Sigmoid colon (tissue), 7 donors: ENCODE measurements around the gene EVL. TPM values are rescaled to one million over a fixed set of nuclear protein-coding genes. Genes with fewer than 3 reads are reported as not detected.
A peak's percentile ranks its signal among the peaks of the same experiment; 100 is the strongest.

Experiments
- DNase-seq: peaks from one replicate; pipeline ENCODE4 v3.0.0-alpha.2; 2019
- H3K27ac ChIP-seq, 4 donors: fragments of 200-600 bp; sonication (generic); one replicate each; pipeline ENCODE4 v1.5.1; 2016 to 2019; ENCODE audit warnings: mild to moderate bottlenecking in 1 of 4
- H3K27me3 ChIP-seq, 3 donors: fragments of 200-600 bp; sonication (generic); one replicate each; pipeline ENCODE4 v1.5.1; 2019; ENCODE audit warnings: mild to moderate bottlenecking in 1 of 3
- H3K36me3 ChIP-seq, 4 donors: fragments of 200-600 bp; sonication (generic); one replicate each; pipeline ENCODE4 v1.5.1; 2016 to 2019
- H3K4me1 ChIP-seq, 4 donors: fragments of 200-600 bp; sonication (generic); one replicate each; pipeline ENCODE4 v1.5.1; 2017 to 2019
- H3K4me3 ChIP-seq, 4 donors: fragments of 200-600 bp; sonication (generic); one replicate each; pipeline ENCODE4 v1.5.1; 2017 to 2019; ENCODE audit warnings: mild to moderate bottlenecking in 2 of 4, moderate library complexity in 1 of 4
- H3K9me3 ChIP-seq, 4 donors: fragments of 200-600 bp in 3 of 4; sonication (generic) in 3 of 4; one replicate each; pipeline versions ENCODE4 v1.5.1 to v1.6.1; 2013 to 2019
- EP300 ChIP-seq, 4 donors: sonication (generic); formaldehyde crosslinking; IDR thresholded peaks; one replicate each; pipeline ENCODE4 v1.6.1; 2017; ENCODE audit warnings: antibody characterized with exemption in 4 of 4
- POLR2A ChIP-seq, 2 donors: fragments of 450-650 bp; IDR thresholded peaks; one replicate each; pipeline ENCODE4 v1.6.1; 2016; ENCODE audit warnings: antibody characterized with exemption in 2 of 2, mild to moderate bottlenecking in 2 of 2, moderate library complexity in 2 of 2
- POLR2AphosphoS5 ChIP-seq, 4 donors: sonication (generic); formaldehyde crosslinking; IDR thresholded peaks; one replicate each; pipeline ENCODE4 v1.6.1; 2017; ENCODE audit warnings: antibody characterized with exemption in 4 of 4
- WGBS, 2 donors: extraction: QIAGEN DNeasy Blood & Tissue Kit; methylation state at CpG; one replicate each; pipeline ENCODE4 v1.1.7; 2013; 5-methylcytosine and 5-hydroxymethylcytosine counted together
- intact Hi-C: fragments of 100-400 bp; cut with DNase I; formaldehyde crosslinking; loops from one replicate; pipeline ENCODE4 v1.15.1; 2023
- polyA plus RNA-seq, 3 donors: library from polyadenylated mRNA; stranded (reverse); fragments of 200-250 nt; gene quantifications; one replicate each; pipeline ENCODE4 v1.2.3, GENCODE V29; 2013
- total RNA-seq, 4 donors: library from RNA; depleted of rRNA; stranded (reverse); fragments of >200 nt; gene quantifications; one replicate each; pipeline ENCODE4 v1.1.0, GENCODE V29; 2016
- TF ChIP-seq, protein P1 (sequence below), 4 experiments: fragments of 450-650 bp in 3 of 4; fragments of 200-600 bp in 1 of 4; IDR thresholded peaks; one replicate each; pipeline ENCODE4 v1.5.1; 2016 to 2019; ENCODE audit warnings: antibody characterized with exemption in 4 of 4, mild to moderate bottlenecking in 3 of 4, moderate library complexity in 2 of 4
- donor health status: healthy with polysubstance abuse.
- donor health status: Bipolar disorder and iron deficiency.
- donor health status: healthy.

Gene EVL
- total and polyA plus RNA-seq, 7 donors: 6.5 to 100 (median 27.5) TPM

DNA sequence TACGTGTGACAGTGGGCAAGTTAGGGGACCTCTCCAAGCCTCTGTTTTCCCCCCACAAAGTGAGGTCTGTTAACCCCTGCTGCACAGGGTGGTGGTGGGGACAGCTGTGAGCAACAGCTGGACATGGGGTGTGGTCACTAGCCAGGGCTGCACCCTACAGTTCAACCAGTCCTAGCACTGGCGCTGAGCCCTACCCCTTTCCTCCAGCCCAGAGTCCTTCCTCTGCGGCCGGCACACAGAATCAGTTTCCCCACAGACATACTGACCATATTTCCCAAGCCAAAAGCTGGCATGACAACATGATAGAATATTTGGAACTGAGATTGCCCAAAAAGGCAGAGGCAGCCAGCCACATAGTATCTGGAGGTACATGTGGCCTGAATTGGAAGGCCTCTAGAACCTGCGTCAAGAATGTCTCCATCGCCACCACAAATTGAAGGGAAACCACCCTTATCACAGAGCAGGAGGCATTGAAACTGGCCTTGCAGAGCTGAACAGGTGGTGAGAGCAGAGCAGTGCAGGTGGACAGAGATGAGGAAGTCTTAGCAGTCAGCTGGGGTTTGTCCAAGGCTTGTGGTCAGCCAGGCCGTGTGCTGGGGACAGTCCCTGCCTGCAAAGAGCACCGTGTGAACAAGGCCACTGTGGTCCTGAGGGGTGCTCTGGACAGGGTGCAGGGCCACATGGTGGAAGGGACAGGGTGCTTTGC lies 73.0 kb downstream of the EVL start:
- peaks cover 0 to 30% (median 2%) of the 10 kb centered on the region in 4 donors for H3K36me3 ChIP-seq
- no peak overlapping the region for H3K4me3 ChIP-seq
- no peak for TF ChIP-seq POLR2A (IDR thresholded peaks at IDR 0.05)
- TF ChIP-seq POLR2AphosphoS5 (IDR thresholded peaks at IDR 0.05): no peak
- TF ChIP-seq, protein P1, sequence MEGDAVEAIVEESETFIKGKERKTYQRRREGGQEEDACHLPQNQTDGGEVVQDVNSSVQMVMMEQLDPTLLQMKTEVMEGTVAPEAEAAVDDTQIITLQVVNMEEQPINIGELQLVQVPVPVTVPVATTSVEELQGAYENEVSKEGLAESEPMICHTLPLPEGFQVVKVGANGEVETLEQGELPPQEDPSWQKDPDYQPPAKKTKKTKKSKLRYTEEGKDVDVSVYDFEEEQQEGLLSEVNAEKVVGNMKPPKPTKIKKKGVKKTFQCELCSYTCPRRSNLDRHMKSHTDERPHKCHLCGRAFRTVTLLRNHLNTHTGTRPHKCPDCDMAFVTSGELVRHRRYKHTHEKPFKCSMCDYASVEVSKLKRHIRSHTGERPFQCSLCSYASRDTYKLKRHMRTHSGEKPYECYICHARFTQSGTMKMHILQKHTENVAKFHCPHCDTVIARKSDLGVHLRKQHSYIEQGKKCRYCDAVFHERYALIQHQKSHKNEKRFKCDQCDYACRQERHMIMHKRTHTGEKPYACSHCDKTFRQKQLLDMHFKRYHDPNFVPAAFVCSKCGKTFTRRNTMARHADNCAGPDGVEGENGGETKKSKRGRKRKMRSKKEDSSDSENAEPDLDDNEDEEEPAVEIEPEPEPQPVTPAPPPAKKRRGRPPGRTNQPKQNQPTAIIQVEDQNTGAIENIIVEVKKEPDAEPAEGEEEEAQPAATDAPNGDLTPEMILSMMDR (IDR thresholded peaks at IDR 0.05): no peak
- TF ChIP-seq EP300 (IDR thresholded peaks at IDR 0.05): no peak
- DNase-seq: no peak
- H3K27ac ChIP-seq: no peak overlapping the region
- no peaks in the 10 kb centered on the region for H3K27me3 ChIP-seq
- H3K4me1 ChIP-seq: no peaks in the 10 kb centered on the region
- 61 to 77% methylated on average over 8 of the region's 8 CpGs for WGBS, 2 donors
- H3K9me3 ChIP-seq: no peaks in the 10 kb centered on the region
- intact Hi-C loops: no loop called here

DNA sequence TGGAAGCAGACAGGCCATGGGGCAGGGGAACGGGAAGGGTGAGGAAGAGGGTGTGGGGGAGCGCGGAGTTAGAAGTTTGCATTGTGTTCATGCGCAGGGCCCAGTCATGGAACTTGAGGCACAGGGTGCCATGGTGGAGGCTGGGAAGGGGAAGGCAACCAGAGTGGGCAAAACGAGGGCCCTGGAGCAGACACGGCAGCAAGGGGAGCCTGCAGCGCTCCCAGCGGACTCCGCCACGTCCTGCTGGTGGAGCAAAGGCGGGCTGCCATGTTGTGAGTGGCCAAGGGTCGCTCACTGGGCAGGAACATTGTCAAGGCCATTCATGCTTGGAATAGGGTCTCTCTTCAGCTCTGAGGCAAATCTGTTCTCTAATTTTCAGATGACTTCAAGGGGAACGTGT lies 73.7 kb downstream of the EVL start:
- peaks cover 0 to 26% (median 4%) of the 10 kb centered on the region in 4 donors for H3K36me3 ChIP-seq
- no peak for DNase-seq
- intact Hi-C loops: no loop called here
- H3K4me3 ChIP-seq: no peak overlapping the region
- no peak overlapping the region for H3K27ac ChIP-seq
- 94 to 95% methylated on average over 13 of the region's 13 CpGs for WGBS, 2 donors
- no peaks in the 10 kb centered on the region for H3K9me3 ChIP-seq
- no peaks in the 10 kb centered on the region for H3K4me1 ChIP-seq
- TF ChIP-seq POLR2AphosphoS5 (IDR thresholded peaks at IDR 0.05) (no peak), POLR2A (IDR thresholded peaks at IDR 0.05) (no peak), EP300 (IDR thresholded peaks at IDR 0.05) (no peak)
- TF ChIP-seq, protein P1 (IDR thresholded peaks at IDR 0.05): no peak
- no peaks in the 10 kb centered on the region for H3K27me3 ChIP-seq

DNA sequence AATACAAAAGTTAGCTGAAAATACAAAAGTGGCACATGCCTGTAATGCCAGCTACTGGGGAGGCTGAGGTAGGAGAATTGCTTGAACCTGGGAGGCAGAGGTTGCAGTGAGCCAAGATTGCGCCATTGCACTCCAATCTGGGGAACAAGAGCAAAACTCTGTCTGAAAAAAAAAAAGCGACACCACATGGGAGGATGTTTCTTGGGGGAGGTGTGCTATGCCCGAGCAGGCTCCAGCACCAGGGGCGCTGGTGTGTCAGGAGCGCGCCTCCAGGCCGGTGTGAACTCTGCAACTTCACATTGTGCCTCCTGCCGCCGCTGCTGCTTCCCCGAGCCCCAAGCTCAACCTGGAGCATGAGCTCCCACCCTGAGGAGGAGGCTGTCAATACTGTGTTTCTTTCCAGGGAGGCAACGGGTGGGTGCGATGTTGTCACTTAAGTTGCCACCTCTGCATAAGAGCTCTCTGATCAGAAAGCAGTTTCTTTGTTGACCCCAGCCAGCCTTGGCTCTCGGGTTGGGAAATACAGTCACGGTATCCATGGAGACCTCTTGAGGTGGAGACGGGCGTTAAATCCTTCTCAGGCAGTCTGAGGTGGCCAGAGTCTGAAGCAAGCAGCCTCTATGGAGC lies 75.3 kb downstream of the EVL start:
- H3K27ac ChIP-seq: no peak overlapping the region
- no peaks in the 10 kb centered on the region for H3K27me3 ChIP-seq
- no peak for DNase-seq
- no peaks in the 10 kb centered on the region for H3K4me1 ChIP-seq
- no peaks in the 10 kb centered on the region for H3K9me3 ChIP-seq
- TF ChIP-seq, protein P1 (IDR thresholded peaks at IDR 0.05): no peak
- TF ChIP-seq POLR2A (IDR thresholded peaks at IDR 0.05) (no peak), POLR2AphosphoS5 (IDR thresholded peaks at IDR 0.05) (no peak), EP300 (IDR thresholded peaks at IDR 0.05) (no peak)
- no peak overlapping the region for H3K4me3 ChIP-seq
- H3K36me3 ChIP-seq: peaks cover 0 to 16% (median 3%) of the 10 kb centered on the region in 4 donors
- intact Hi-C loops: no loop called here
- 51 to 72% methylated on average over 16 of the region's 16 CpGs for WGBS, 2 donors

DNA sequence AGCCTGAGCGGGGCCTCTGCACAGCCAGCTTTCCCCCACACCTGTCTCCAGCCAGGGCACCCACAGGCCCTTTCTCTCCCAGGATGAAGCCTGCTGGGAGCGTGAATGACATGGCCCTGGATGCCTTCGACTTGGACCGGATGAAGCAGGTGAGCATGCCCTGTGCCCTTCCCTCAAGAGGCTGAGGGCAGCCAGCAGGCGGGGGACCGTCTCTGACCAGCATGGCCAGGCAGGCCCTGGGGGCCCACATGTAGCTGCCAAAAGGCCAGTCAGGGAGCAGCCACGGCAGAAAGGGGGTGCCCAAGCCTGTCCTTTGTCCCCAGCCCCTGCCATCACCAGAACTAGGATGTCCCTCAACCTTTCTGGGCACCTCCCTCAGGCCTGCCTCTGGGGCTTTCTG lies 75.9 kb downstream of the EVL start:
- Histone ChIP-seq H3K27me3 (no peaks in the 10 kb centered on the region), H3K9me3 (no peaks in the 10 kb centered on the region), H3K36me3 (peaks cover 0 to 16% (median 3%) of the 10 kb centered on the region in 4 donors), H3K4me3 (no peak overlapping the region), H3K4me1 (no peaks in the 10 kb centered on the region), H3K27ac (peak overlapping the region in 2 of 4 donors; percentile 23 to 64)
- WGBS, 2 donors: 86 to 92% methylated on average over 7 of the region's 7 CpGs
- DNase-seq: no peak
- TF ChIP-seq, protein P1 (IDR thresholded peaks at IDR 0.05): no peak
- TF ChIP-seq POLR2AphosphoS5 (IDR thresholded peaks at IDR 0.05): no peak
- no peak for TF ChIP-seq EP300 (IDR thresholded peaks at IDR 0.05)
- TF ChIP-seq POLR2A (IDR thresholded peaks at IDR 0.05): no peak
- intact Hi-C loops: no loop called here
